Activated CD4-positive, alpha-beta T cell treated with anti-CD3 and anti-CD28 coated beads for 4 hours (primary cell): ENCODE results near the gene GABARAP.

ENCODE experiments used
- DNase-seq, 2 donors: peaks; one replicate each; pipeline ENCODE4 v3.0.0-alpha.2; 2020

Gene GABARAP

DNA sequence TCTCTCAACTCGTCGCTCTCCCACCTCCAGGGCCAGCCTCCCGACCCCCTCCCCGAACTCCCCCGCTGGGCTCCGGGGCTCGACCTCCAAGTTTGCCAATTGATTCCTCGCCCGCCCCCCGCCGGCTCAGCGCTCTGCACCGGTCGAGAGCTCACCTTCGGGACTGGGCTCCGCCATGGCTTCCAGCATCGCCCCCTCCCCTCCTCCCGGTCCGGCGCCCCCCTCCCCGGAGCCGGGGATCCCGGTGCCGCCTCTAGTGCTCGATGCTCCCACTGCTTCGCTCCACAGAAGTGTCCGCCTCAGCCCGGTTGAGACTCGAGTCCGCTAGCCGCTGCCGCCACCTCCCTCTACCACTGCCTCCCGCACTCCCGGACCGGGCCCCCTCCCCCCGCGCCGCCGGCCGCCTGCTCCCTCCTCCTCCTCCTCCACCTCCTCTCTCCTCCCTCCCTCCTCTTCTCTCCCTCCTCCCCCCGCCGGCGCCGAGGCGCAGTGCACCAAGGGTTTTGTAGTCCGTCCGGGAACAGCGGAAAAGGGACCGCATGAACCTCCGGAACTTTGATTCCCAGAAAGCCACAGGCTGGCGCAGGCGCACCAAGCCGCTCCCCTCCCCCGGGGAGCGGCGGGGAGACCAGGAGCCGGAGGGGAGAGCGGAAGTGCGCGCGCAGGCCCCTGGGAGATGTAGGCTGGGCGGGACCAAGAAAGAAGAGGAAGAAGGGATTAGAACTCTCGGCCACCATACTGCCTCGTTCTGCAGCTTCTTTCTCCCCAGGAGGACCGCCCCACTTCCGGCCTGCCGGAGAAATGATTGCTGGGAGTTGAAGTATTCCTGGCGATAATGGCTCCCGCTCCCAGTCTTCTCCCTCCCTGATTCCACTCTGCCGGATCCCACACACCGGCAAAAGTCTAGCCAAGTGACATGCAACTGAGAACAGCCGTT lies 2.9 kb downstream of the GABARAP start, which contains the start of gene PHF23:
PHF23 (minus strand) TSS at position 367 of the 937 bp plus-strand sequence; CDS start at position 189, 178 bp downstream.
- DNase-seq = peak; percentile 98

DNA sequence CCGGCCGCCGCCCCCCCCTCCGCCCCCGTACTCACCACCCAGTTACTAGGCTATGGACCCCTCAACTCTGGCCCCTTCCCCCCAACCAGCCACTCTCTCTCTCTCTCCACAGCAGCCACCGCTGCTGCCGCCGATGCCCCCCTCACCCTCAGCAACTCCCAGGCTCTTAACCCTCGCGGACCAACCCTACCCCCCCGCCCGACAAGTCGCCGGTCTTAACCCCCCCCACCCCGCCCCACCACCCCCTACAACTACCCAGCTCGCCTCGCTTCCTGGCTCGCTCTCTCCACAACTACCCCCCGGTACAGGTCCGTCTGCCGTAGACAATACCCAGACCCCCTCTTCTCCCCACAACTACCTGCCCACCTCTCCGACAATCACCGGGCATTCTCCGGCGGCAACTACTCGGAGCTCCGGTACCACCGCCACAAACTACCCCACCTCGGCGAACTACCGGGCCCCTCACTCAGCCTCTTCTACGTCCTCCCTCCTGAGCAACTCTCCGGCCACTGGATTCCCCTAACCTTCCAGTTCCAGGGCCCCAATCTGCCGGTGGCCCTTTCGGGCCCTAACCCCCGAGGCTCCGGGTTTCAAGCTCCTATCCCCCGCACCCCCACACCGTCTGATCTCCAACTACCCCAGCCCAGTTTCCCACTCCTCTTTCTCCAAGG lies 3.7 kb downstream of the GABARAP start:
- DNase-seq = peak in 1 of 2 donors; percentile 31

DNA sequence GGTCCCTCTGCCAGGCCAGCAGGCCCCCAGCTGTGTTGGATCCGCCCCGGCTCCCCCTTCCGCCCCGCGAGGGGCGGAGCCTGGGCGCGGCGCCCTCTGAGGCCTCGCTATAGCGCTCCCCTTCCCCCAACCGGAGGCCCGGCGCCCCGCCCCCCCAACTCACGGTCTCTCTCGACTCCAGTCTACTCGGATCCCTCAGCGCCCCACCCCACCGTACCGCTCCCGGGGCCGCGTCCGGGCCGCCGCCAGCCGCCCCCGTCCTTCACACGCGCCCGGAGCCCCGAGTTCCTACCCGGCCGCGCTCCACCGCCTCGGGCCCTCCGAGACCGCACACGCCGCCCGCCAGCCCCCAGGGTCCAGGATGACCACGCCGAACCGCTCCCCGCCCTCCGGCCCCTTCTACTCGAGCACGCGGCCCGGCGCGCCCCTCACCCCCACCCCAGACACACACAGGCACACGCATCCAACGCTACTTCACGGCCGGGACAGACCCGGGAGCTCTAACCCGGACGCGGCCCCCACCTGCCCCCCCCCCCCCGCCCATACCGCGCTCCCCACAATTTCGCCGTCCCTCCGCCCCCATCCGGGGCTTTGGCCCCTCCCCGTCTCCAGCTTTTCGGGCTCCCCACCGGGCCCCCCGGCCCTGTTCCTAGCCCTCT lies 4.4 kb downstream of the GABARAP start:
- DNase-seq = peak; percentile 89 to 90

DNA sequence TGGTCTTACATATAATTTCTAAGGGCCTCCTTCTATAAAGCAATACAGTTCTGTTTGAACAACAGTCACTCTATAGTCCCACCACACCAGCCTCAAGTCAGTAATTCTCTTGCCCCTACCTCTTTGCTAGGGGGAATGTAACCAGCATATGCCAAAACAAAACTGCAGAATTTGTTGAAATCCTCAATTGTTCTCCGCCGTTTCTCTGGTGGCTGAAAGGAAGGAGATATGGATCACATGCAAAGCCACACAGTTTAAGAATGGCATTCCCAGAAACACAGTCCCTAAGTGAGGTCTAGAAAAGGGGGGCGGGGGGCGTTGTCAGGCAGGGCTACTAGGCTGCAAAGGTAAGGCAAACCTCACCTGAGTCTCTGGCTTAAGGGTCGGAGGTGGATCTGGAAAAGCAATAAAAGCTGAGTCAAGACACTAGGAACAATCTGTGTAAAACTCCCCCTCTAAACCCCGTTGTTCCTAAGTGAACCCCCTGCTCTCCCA lies 4.9 kb downstream of the GABARAP start:
- no peak for DNase-seq

DNA sequence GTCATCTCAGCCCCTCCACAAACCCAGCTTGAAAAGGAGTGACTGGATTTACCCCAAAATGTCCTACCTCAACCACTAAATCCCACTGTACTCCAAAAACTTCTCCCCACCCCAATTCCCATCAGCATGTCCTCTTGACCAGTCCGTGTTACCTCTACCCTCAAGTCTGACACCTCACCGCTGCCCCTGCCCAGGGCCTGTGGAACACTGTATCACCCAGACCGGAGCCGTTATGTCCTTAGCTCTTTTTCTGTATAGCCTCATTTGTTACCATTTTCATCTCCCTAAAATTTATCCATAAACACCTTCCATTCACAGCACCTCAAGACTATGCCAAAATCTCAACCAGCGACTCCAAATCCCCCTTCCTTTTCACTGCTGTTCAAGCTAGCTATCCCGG lies 5.4 kb downstream of the GABARAP start:
- no peak for DNase-seq

DNA sequence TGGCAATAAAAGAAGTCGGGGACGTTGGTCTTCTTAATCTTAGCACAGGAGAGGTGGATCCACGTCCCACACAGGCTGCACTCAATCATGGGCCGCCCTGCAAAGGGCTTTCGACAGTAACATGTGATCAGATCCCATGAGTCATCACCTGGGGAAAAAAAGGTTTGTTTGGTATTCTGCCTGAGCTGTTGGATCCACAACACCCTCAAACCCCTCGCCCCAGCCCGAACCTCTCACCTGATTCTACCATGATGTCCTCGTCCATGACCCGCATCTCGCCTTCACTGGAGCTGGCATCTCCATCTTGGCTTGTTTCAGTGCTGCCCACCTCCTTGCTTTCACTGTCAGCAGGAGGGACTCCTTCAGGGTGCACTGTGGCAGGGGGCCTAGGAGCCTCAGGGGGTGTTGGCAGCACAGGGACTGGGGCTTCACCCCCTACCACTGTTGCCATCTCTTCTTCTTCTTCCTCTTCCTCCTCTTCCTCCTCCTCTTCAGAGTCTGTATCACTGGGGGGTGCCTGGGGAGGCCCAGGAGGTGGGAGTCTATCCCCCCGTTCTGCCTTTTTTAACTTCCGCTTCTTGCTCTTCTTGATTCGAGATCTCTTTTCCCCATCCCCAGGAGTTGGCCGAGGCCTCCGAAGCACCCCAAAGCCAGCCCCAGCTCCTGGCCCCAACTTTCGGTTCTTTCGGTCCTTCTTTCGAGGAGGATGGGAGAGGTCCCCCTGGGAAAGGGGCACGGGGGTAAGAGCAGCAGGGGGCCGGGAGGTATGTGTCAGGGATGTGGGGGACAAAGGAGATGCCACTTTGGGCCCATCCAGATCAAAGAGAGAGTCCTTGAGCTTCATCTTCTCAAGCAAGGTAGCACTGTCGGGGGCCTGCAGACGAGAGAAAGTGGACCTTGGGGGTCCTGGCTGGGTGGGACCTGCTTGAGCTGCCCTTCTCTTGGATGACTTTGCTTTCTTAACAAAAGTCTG lies 6.3 kb downstream of the GABARAP start:
- DNase-seq = peak in 1 of 2 donors; percentile 22

DNA sequence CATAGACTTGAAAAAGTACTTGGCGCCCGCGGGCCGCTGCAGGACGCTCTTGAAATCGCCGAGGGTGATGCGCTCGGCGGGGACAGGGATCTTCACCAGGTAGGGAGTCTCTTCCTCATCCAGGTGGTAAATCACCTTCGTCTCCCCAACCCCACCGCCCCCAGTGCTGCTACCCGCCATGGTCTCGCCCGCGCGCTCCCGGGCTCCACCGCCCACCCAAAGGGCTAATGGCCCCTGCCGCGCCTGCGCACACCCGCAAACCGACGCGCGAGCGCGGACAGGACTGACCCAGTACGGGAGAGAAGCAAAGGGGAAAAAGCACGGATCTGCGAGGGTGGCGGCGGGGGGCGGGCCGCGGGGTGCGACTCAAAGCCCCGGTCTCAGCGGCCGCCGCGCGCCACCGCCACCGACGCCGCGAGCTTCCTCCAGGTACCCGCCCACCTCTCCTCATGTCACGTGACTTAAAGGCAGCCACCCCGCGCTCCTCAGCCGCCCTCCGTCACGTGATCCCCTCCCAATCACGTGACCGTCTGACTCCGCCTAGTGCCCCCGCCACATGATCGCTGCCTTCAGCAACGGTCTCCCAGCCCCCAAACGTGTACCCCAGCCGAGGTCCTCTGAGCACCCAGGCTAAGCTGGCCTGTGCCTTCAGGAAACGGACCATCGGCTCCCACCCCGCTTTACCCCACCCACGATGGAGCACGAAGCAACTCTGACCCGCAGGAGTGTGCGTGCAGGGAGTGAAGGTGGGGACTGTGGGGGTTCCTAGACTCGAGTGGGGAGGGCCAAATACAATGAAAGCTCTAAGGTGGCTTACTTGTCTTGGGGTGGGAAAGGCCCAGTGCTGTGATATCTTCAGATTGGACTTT lies 7.9 kb downstream of the GABARAP start, which contains the start of gene DVL2:
DVL2 (minus strand) TSS at position 435 of the 869 bp plus-strand sequence; CDS start at position 180, 255 bp downstream.
- peak; percentile 93 to 96 for DNase-seq

DNA sequence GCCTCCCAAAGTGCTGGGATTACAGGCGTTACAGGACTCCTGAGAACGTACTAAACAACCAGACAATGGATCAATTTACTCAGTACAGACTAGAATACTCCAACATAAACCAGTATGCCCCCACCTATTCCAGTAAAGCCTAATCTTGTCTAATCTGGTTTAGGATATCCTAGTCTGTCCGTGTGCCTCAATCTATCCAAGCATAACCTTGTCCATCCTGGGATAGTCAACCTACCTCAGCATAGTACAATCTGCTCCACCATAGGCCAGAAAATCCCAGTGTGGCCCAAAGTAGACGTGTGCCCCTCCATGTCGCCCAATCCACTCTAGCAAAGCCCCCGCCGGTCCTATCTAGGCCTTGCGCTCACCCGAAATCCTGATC lies 8.6 kb downstream of the GABARAP start:
- no peak for DNase-seq

DNA sequence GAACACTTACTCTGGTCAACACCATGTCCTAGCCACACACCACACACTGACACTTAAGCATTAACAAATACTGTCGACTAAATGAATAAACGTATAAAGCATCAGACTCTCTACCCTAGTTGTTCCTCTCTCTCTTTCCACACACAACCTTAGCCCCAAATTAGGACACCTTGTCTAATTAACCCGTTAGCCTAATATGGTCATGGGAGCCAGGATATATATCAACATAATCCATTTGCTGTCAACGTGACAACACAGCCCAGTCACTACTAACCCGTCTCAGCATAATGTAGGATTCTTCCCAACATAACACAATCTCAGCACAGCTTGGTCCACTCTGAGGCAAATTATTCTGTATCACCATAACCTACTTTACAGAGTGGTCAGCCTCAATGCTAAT lies 10.1 kb downstream of the GABARAP start:
- no peak for DNase-seq

DNA sequence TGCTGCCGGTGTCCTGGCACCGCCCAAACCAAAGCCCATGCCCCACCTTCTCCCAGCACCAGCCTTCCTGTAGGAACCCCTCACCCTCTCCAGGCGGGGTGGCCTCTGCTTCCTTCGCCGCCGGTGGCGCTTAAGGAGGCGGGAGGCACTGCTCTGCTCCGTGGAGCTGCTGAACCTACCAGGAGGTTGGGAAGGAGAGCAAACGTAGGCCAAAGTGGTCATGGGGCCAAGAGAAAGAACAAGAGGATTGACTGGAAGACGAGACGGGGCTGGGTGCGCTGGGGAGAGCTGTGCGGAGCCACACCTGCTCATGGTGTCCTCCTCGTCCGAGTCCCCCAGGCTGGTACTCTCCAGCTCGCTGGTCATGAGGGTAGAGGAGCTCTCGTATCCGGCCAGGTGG lies 12.7 kb downstream of the GABARAP start:
- no peak for DNase-seq

DNA sequence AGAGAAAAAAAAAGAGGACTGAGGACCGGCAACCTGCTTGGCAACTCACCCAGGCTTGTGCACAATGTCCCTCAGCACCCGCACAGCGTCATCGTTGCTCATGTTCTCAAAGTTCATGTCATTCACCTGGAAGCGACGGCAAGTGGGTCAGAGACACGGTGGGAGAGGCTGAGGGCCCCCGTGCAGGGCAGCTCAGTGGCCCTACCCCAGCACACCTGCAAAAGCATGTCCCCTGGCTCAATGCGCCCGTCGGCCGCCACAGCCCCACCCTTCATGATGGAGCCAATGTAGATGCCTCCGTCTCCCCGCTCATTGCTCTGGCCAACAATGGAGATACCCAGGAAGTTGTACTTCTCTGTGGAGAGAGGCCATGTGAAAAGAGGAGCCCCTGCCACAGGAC lies 13.3 kb downstream of the GABARAP start:
- DNase-seq = no peak

DNA sequence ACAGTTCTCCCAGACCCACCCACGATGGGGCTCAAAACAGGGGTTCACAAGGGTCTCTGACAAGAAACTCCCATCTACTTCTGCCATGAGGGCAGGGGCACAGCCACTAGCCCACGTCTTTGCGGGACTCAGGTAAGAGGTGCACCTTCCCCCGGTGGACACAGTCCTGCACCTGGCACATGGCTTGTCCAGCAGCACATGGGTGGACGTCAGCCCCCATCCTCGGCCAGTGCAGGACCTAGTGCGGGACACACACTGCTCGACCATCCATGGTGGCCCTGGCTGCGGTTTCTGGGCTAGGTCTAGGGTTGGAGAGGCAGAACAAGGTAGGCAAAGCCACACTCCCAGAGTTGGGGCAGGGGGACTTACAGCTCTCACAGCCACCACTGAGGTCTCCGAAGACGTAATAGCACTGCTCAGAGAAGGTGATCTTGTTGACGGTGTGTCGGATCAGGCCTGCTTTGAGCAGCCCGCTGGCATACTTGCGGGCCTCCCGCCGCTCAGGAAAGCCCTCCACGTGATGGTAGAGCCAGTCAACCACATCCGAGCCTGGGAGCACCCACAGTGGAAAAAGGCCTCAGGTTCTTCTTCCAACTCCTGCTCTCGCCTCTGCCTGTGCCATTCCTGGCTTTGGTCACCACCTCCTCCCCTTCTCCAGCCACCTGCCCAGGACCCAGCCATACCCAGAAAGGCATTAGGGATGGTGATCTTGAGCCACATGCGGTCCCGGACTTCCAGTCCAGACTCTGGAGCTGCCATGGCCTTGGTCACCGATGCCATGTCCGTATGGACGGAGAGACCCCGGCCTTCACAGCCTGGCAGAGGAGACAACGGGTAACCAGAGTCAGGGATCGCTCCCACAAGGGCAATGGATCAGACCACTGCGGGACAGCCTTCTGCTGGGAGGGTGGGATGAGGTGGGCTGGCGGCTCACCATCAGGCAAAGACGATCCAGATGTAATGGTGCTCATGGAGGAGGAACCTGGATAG lies 15.2 kb downstream of the GABARAP start:
- no peak for DNase-seq

DNA sequence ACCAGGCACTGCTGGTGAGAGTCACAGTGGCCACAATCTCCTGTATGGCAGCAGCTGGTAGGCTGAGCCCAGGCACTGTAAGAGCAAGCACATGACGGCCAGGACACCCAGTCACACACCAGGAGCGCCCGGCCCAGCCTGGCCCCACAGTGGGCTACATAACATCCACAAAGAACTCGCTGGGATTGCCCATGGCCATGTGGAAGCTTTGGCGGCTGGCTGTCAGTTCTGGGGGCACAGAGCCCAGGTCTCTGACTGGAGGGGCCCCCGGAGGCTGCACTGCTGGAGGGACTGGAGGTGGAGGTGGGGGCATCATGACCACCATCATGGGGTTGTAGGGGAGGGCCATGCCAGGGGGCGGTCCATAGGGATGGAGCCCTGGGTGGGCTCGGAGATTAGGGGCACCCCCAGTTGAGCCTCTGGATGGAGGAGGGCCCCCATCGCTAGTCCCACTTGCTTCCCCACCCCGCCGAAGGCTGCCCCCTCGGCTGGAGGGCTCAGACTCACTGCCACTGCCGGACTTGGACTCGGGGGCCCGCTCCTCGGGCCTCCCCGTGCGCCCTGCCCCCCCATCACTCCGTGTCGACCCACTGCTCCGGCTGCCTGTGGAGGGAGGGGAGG lies 16.4 kb downstream of the GABARAP start:
- DNase-seq = no peak

DNA sequence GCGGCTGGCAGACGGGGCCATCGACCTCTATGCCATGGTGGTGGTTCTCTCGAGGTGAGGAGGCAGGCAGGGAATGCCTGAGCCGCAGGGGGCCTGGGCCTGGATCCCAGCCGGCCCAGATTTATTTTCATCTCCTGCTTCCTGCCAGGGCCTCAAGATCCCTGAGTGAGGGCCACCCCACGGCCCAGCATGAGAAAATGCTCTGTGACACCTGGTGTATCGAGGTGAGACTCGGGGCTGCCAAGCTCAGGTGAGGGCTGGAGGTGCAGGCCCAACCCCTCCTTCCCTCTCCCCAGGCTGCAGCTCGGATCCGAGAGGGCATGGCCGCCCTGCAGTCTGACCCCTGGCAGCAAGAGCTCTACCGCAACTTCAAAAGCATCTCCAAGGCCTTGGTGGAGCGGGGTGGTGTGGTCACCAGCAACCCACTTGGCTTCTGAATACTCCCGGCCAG lies 17.6 kb downstream of the GABARAP start:
- no peak for DNase-seq

DNA sequence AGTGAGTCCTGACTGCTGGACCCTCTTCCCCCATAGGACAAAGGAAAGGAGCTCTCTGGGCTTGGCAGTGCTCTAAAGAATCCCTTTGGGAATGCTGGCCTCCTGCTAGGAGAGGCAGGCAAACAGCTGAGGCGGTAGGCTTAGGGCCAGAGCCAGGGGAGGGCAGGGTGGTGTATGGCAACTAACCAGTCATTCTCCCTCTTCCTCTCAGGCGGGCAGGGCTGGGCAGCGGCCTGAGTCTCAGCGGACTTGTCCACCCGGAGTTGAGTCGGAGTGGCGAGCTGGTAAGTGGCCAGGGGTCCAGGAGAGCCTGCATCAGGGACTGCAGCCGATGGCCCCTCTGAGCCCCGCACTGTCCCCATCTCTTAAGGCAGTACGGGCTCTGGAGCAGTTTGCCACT lies 18.1 kb downstream of the GABARAP start:
- DNase-seq = no peak

DNA sequence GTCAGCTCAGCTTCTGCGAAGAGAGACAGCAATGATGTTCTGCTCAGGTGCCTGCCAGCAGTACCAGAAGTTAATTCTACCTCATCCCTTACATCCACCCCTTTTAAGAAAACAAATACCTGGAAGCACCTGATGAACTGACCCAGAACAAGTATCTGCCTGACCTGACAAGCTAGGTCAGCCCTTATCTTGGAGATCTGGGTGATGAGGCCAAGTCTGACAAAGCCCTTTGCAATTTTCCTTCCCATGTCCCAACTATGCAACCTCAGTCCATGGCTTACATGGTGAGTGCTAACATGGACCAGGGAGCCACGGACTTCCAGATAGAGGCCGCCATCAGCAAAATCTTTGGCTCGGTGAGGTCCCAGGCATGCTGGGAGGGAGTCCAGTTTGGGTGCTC lies 18.9 kb downstream of the GABARAP start:
- no peak for DNase-seq

DNA sequence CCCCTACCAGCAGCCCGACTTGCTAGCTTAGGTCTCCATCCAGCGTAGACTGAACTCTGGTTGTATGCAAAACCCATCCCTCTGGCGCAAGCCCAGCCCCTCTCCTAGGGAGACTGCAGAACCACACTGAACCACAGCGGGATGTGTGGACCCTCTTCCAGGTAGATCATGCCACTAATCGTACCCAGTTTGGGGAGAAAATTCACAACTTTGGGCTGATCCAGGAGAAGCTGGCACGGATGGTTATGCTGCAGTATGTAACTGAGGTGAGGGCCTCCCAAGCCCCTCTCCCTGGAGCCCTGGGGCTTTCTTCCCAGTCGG lies 19.3 kb downstream of the GABARAP start:
- DNase-seq = no peak

DNA sequence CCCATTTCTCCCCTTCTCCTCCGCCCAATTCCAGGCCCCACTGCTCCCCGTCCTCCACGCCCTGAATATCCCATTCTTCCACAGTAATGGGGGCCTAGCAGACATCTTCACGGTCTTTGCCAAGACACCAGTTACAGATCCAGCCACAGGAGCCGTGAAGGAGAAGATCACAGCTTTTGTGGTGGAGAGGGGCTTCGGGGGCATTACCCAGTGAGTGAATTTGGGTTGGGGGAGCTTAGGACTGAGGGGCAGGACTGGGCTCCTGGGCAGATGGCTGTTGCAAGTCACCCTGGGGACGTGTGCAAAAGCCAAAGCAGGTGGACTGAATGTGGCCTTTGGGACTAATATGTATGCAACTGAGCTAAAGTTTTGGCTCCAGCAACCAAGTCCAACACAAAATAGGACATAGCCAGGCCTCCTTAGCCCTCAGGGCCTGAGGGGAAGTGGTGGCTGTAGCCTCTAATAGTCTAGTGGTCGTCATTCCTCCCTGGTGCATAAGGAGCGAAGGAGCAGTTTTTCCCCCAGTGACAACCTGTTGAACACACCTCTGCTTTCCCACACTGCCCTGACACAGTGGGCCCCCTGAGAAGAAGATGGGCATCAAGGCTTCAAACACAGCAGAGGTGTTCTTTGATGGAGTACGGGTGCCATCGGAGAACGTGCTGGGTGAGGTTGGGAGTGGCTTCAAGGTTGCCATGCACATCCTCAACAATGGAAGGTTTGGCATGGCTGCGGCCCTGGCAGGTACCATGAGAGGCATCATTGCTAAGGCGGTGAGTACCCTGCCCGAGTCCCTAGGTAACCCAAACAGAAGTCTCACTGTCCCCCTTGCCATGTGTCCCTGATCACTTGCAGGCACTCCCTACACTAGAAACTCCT lies 19.9 kb downstream of the GABARAP start:
- no peak for DNase-seq
